Caco-2 (cell line): ENCODE data around the gene C1D. TPM values are rescaled to one million over a fixed set of nuclear protein-coding genes. Genes with fewer than 3 reads are reported as not detected.

Experiments
- BruUV-seq: library from RNA; stranded (reverse); fragments of 400-500 nt; replicated peaks from 2 replicates; lab custom pipeline; 2021; lab: Mats Ljungman, UMichigan
- CTCF ChIA-PET: fragments of 300-600 bp; sonication (Branson Sonifier 250); formaldehyde crosslinking; loops from one replicate; lab custom pipeline; 2022; ENCODE audit warnings: antibody characterized with exemption; lab: Charles Lee
- POLR2A ChIA-PET: fragments of 300-600 bp; sonication (Branson Sonifier 250); formaldehyde crosslinking; loops from one replicate; lab custom pipeline; 2022; ENCODE audit warnings: antibody characterized with exemption; lab: Charles Lee
- DNase-seq, 2 experiments: peaks; one replicate each; pipeline versions ENCODE4 v3.0.0 to v3.0.0-alpha.2; 2020 to 2022
- H3K27me3 ChIP-seq: replicated peaks from 2 replicates; pipeline ENCODE4 v1.6.0; 2011; ENCODE audit warnings: low read length; ENCODE audit not compliant: control insufficient read depth, insufficient read depth
- H3K36me3 ChIP-seq: 2 replicates; pipeline ENCODE4 v1.5.1; 2011; ENCODE audit warnings: low read length; ENCODE audit not compliant: control insufficient read depth, insufficient read depth
- H3K4me1 ChIP-seq: fragments of 250-450 bp; sonication (Bioruptor Pico); 2 replicates; pipeline ENCODE4 v1.5.1; 2020; ENCODE audit warnings: mild to moderate bottlenecking
- H3K4me3 ChIP-seq: 2 replicates; pipeline ENCODE4 v1.5.1; 2011; ENCODE audit warnings: low read depth, mild to moderate bottlenecking, control low read depth, low read length
- H3K9me3 ChIP-seq: fragments of 250-450 bp; sonication (Bioruptor Pico); 2 replicates; pipeline ENCODE4 v1.5.1; 2020; ENCODE audit warnings: mild to moderate bottlenecking, moderate library complexity
- H3K27ac Mint-ChIP-seq: one replicate; pipeline ENCODE4 v1.8.0; 2022; ENCODE audit warnings: mixed read lengths; ENCODE audit not compliant: unreplicated experiment
- H3K27me3 Mint-ChIP-seq: one replicate; pipeline ENCODE4 v1.8.0; 2022; ENCODE audit warnings: mixed read lengths; ENCODE audit not compliant: insufficient read depth, unreplicated experiment
- H3K36me3 Mint-ChIP-seq: one replicate; pipeline ENCODE4 v1.8.0; 2022; ENCODE audit warnings: mild to moderate bottlenecking, mixed read lengths; ENCODE audit not compliant: insufficient read depth, unreplicated experiment
- H3K4me1 Mint-ChIP-seq: one replicate; pipeline ENCODE4 v1.8.0; 2022; ENCODE audit warnings: low read depth, mixed read lengths; ENCODE audit not compliant: unreplicated experiment
- H3K4me3 Mint-ChIP-seq: one replicate; pipeline ENCODE4 v1.8.0; 2022; ENCODE audit warnings: mild to moderate bottlenecking, moderate library complexity, mixed read lengths; ENCODE audit not compliant: unreplicated experiment
- H3K9me3 Mint-ChIP-seq: one replicate; pipeline ENCODE4 v1.8.0; 2022; ENCODE audit warnings: mixed read lengths; ENCODE audit not compliant: unreplicated experiment
- intact Hi-C: fragments of 100-400 bp; cut with micrococcal nuclease; formaldehyde crosslinking; loops from one replicate; pipeline ENCODE4 v1.10.0; 2022; ENCODE audit not compliant: unreplicated experiment
- total RNA-seq: library from RNA; stranded (reverse); gene quantifications from 2 replicates; pipeline ENCODE4 v1.2.3, GENCODE V29; 2022
- TF ChIP-seq, protein P1 (sequence below), 2 experiments: fragments of 200-600 bp in 1 of 2; IDR thresholded peaks; 1 replicate in 1 of 2; 2 replicates in 1 of 2; pipeline versions ENCODE4 v1.5.1 to v1.8.0; 2011 to 2022; ENCODE audit warnings: antibody characterized with exemption in 1 of 2, control low read depth in 1 of 2, inconsistent platforms in 1 of 2, low read depth in 1 of 2, low read length in 1 of 2, mild to moderate bottlenecking in 1 of 2, moderate library complexity in 1 of 2; ENCODE audit not compliant: insufficient read depth in 1 of 2, severe bottlenecking in 1 of 2, unreplicated experiment in 1 of 2

Gene C1D
- total RNA-seq, 1 experiment from 2014 or later: 23.7 TPM

DNA sequence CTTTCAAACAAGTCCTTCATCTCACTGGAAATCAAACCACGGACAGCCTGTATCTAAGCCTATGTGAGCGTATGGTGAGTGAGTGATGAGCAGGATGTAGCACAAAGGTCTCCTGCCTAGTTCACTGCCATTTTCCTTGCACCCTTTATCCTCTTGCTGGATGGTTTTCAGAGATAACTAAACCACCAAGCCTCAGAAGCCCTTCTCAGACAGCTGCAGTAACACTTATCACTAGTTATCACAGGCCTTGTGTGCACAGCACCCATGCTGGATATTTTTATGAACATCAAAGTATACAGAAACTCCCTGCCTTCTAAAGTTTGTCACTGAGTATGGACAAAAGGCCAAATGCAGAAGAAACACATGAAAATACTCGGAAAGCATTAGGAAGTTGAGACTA, 69.5 kb downstream of the C1D start:
- CTCF ChIA-PET: no interaction called here
- no peak overlapping the region for H3K4me3 Mint-ChIP-seq
- Histone ChIP-seq H3K4me1 (no peaks in the 10 kb centered on the region), H3K4me3 (no peak overlapping the region), H3K9me3 (peaks cover 10% of the 10 kb centered on the region; the same call in 1 of the 2 replicates), H3K36me3 (no peaks in the 10 kb centered on the region), H3K27me3 (no peaks in the 10 kb centered on the region; the same call in 1 of the 2 replicates)
- BruUV-seq: no TSS peak
- TF ChIP-seq, protein P1, sequence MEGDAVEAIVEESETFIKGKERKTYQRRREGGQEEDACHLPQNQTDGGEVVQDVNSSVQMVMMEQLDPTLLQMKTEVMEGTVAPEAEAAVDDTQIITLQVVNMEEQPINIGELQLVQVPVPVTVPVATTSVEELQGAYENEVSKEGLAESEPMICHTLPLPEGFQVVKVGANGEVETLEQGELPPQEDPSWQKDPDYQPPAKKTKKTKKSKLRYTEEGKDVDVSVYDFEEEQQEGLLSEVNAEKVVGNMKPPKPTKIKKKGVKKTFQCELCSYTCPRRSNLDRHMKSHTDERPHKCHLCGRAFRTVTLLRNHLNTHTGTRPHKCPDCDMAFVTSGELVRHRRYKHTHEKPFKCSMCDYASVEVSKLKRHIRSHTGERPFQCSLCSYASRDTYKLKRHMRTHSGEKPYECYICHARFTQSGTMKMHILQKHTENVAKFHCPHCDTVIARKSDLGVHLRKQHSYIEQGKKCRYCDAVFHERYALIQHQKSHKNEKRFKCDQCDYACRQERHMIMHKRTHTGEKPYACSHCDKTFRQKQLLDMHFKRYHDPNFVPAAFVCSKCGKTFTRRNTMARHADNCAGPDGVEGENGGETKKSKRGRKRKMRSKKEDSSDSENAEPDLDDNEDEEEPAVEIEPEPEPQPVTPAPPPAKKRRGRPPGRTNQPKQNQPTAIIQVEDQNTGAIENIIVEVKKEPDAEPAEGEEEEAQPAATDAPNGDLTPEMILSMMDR (IDR thresholded peaks at IDR 0.05; ENCODE audit: insufficient read depth in 1 of 2, low read depth in 1 of 2, low read length in 1 of 2, severe bottlenecking in 1 of 2, unreplicated experiment in 1 of 2): no peak
- no peaks in the 10 kb centered on the region for H3K4me1 Mint-ChIP-seq
- intact Hi-C loops: no loop called here
- H3K27ac Mint-ChIP-seq: no peak overlapping the region
- POLR2A ChIA-PET: no interaction called here
- no peaks in the 10 kb centered on the region for H3K27me3 Mint-ChIP-seq
- no peak for DNase-seq
- H3K36me3 Mint-ChIP-seq: no peaks in the 10 kb centered on the region
- H3K9me3 Mint-ChIP-seq: peaks cover 9% of the 10 kb centered on the region

DNA sequence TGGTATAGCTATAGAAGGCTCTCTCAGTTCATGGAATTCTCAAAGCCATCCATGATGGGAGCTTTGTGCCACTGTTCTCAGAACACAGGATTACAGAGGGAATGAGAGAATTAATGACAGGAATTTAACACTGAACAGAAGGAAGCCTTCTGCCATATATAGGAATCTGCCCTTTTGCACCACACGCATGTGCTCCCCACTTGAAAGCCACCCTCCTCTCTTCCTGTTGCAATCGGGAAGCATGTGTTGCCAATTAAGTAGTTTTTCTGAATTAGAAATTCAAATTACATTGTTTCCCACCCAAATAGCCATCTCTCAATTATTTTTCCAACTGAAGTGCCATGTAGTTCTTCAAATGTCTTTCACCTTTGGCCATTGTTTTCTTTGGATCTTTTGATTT, 71.3 kb downstream of the C1D start:
- H3K4me1 ChIP-seq: no peaks in the 10 kb centered on the region
- Mint-ChIP-seq H3K27me3 (no peaks in the 10 kb centered on the region), H3K4me1 (no peaks in the 10 kb centered on the region), H3K4me3 (no peak overlapping the region), H3K36me3 (no peaks in the 10 kb centered on the region), H3K27ac (no peak overlapping the region), H3K9me3 (peaks cover 9% of the 10 kb centered on the region)
- H3K27me3 ChIP-seq: no peaks in the 10 kb centered on the region; the same call in 1 of the 2 replicates
- no peak for DNase-seq
- POLR2A ChIA-PET: no interaction called here
- CTCF ChIA-PET: no interaction called here
- H3K9me3 ChIP-seq: peaks cover 10% of the 10 kb centered on the region; the same call in 1 of the 2 replicates
- no peak overlapping the region for H3K4me3 ChIP-seq
- no TSS peak for BruUV-seq
- intact Hi-C loops: no loop called here
- TF ChIP-seq, protein P1 (IDR thresholded peaks at IDR 0.05; ENCODE audit: insufficient read depth in 1 of 2, low read depth in 1 of 2, low read length in 1 of 2, severe bottlenecking in 1 of 2, unreplicated experiment in 1 of 2): no peak
- H3K36me3 ChIP-seq: no peaks in the 10 kb centered on the region

Other genes starting within 250 kb of the C1D start
- gene PNO1, start 94.9 kb upstream of the C1D start, total RNA-seq: 33.3 and 37.0 TPM in 2 replicates
- gene PPP3R1, start 189.5 kb upstream of the C1D start, total RNA-seq: 70.9 and 71.6 TPM in 2 replicates